Suprapubic skin (tissue), 4 donors: Measurements from ENCODE around the gene NAALADL2. TPM values are rescaled to one million over a fixed set of nuclear protein-coding genes. Genes with fewer than 3 reads are reported as not detected.

Source experiments
- DNase-seq, 2 donors: peaks; one replicate each; pipeline ENCODE4 v3.0.0-alpha.2; 2019; ENCODE audit warnings: low spot score in 2 of 2
- H3K27ac ChIP-seq: fragments of 200-600 bp; sonication (generic); one replicate; pipeline ENCODE4 v1.5.1; 2019
- H3K27me3 ChIP-seq: fragments of 200-600 bp; sonication (generic); one replicate; pipeline ENCODE4 v1.5.1; 2019
- H3K36me3 ChIP-seq: fragments of 200-600 bp; sonication (generic); one replicate; pipeline ENCODE4 v1.5.1; 2019
- H3K4me1 ChIP-seq: fragments of 200-600 bp; sonication (generic); one replicate; pipeline ENCODE4 v1.5.1; 2019
- H3K4me3 ChIP-seq: fragments of 200-600 bp; sonication (generic); one replicate; pipeline ENCODE4 v1.5.1; 2019; ENCODE audit warnings: mild to moderate bottlenecking
- H3K9me3 ChIP-seq: fragments of 200-600 bp; sonication (generic); one replicate; pipeline ENCODE4 v1.5.1; 2019
- CTCF ChIP-seq, 2 donors: fragments of 200-600 bp in 1 of 2; fragments of 450-650 bp in 1 of 2; sonication (generic) in 1 of 2; IDR thresholded peaks; one replicate each; pipeline ENCODE4 v1.5.1; 2016 to 2019; ENCODE audit warnings: antibody characterized with exemption in 2 of 2, mild to moderate bottlenecking in 1 of 2, moderate library complexity in 1 of 2
- EP300 ChIP-seq: sonication (generic); formaldehyde crosslinking; IDR thresholded peaks from one replicate; pipeline ENCODE4 v1.6.1; 2017; ENCODE audit warnings: antibody characterized with exemption
- POLR2A ChIP-seq, 2 donors: fragments of 450-650 bp; IDR thresholded peaks; one replicate each; pipeline ENCODE4 v1.6.1; 2017; ENCODE audit warnings: antibody characterized with exemption in 2 of 2, mild to moderate bottlenecking in 2 of 2, moderate library complexity in 2 of 2
- POLR2AphosphoS5 ChIP-seq, 3 donors: sonication (generic); formaldehyde crosslinking; IDR thresholded peaks; one replicate each; pipeline ENCODE4 v1.6.1; 2017; ENCODE audit warnings: antibody characterized with exemption in 3 of 3
- WGBS: methylation state at CpG from one replicate; pipeline ENCODE4 v1.1.5; 2018; 5-methylcytosine and 5-hydroxymethylcytosine counted together
- total RNA-seq, 4 donors: library from RNA; depleted of rRNA; stranded (reverse); fragments of >200 nt; gene quantifications; one replicate each; pipeline ENCODE4 v1.1.0, GENCODE V29; 2016

NAALADL2 gene
- total RNA-seq, 4 donors from 2014 or later, result 4.0 to 10.5 (median 8.5) TPM

GRCh38 chr3:175751089-175751488 is 892.0 kb downstream of the NAALADL2 start:
- Histone ChIP-seq H3K4me3 (no peak overlapping the region), H3K27ac (no peak overlapping the region), H3K36me3 (no peaks in the 10 kb centered on the region), H3K4me1 (no peaks in the 10 kb centered on the region), H3K27me3 (no peaks in the 10 kb centered on the region), H3K9me3 (no peaks in the 10 kb centered on the region)
- TF ChIP-seq POLR2AphosphoS5 (IDR thresholded peaks at IDR 0.05), result no peak
- no peak for TF ChIP-seq POLR2A (IDR thresholded peaks at IDR 0.05)
- TF ChIP-seq CTCF (IDR thresholded peaks at IDR 0.05), result no peak
- TF ChIP-seq EP300, result no peak
- DNase-seq, result no peak
- 92% methylated on average over 2 of the region's 2 CpGs for WGBS

GRCh38 chr3:175763948-175764347 is 904.8 kb downstream of the NAALADL2 start:
- DNase-seq, result no peak
- Histone ChIP-seq H3K4me3 (no peak overlapping the region), H3K27me3 (no peaks in the 10 kb centered on the region), H3K4me1 (no peaks in the 10 kb centered on the region), H3K27ac (no peak overlapping the region), H3K9me3 (no peaks in the 10 kb centered on the region), H3K36me3 (no peaks in the 10 kb centered on the region)
- no peak for TF ChIP-seq POLR2AphosphoS5 (IDR thresholded peaks at IDR 0.05)
- TF ChIP-seq CTCF (IDR thresholded peaks at IDR 0.05), result no peak
- TF ChIP-seq EP300, result no peak
- TF ChIP-seq POLR2A (IDR thresholded peaks at IDR 0.05), result no peak

GRCh38 chr3:175764722-175765121 is 905.6 kb downstream of the NAALADL2 start:
- Histone ChIP-seq H3K27ac (no peak overlapping the region), H3K27me3 (no peaks in the 10 kb centered on the region), H3K9me3 (no peaks in the 10 kb centered on the region), H3K4me1 (no peaks in the 10 kb centered on the region), H3K36me3 (no peaks in the 10 kb centered on the region), H3K4me3 (no peak overlapping the region)
- TF ChIP-seq POLR2AphosphoS5 (IDR thresholded peaks at IDR 0.05) (no peak), CTCF (IDR thresholded peaks at IDR 0.05) (no peak), EP300 (no peak), POLR2A (IDR thresholded peaks at IDR 0.05) (no peak)
- DNase-seq, result no peak
- WGBS, result 75% methylated on average over 2 of the region's 2 CpGs

GRCh38 chr3:175770426-175770825 is 911.3 kb downstream of the NAALADL2 start:
- TF ChIP-seq POLR2A (IDR thresholded peaks at IDR 0.05) (no peak), CTCF (IDR thresholded peaks at IDR 0.05) (no peak), EP300 (no peak), POLR2AphosphoS5 (IDR thresholded peaks at IDR 0.05) (no peak)
- Histone ChIP-seq H3K9me3 (no peaks in the 10 kb centered on the region), H3K27me3 (no peaks in the 10 kb centered on the region), H3K4me3 (no peak overlapping the region), H3K4me1 (no peaks in the 10 kb centered on the region), H3K27ac (no peak overlapping the region), H3K36me3 (no peaks in the 10 kb centered on the region)
- no peak for DNase-seq

GRCh38 chr3:175777495-175777894 is 918.4 kb downstream of the NAALADL2 start:
- no peak for TF ChIP-seq CTCF (IDR thresholded peaks at IDR 0.05)
- Histone ChIP-seq H3K4me1 (no peaks in the 10 kb centered on the region), H3K9me3 (no peaks in the 10 kb centered on the region), H3K27ac (no peak overlapping the region), H3K27me3 (no peaks in the 10 kb centered on the region), H3K36me3 (no peaks in the 10 kb centered on the region), H3K4me3 (no peak overlapping the region)
- 50% methylated on average over 3 of the region's 3 CpGs for WGBS
- DNase-seq, result no peak
